ENCODE results near the gene PRSS1.
"Not testable (repeated sequence)": the region's sequence is repeated elsewhere in the genome, so short reads cannot be mapped to it uniquely, and the experiment has no call there.

GRCh38 chr7:142761606-142762005 lies 12.3 kb downstream of the PRSS1 start:
- TF ChIP-seq CTCF (IDR thresholded peaks at IDR 0.05; ENCODE audit: insufficient read depth, low read length); GABPA (IDR thresholded peaks at IDR 0.05; ENCODE audit: low read depth); POLR2AphosphoS5 (IDR thresholded peaks at IDR 0.05; ENCODE audit: low read depth); SPI1 (IDR thresholded peaks at IDR 0.05; ENCODE audit: borderline replicate concordance, low read depth): not testable (repeated sequence)

Measured in HL-60 (cell line).